Activated CD4-positive, alpha-beta T cell treated with anti-CD3 and anti-CD28 coated beads, Interleukin-2, Interleukin-6, amounts not matched to agents 100 ng/mL and 50 ng/mL, durations not matched to agents 16 hours and 8 hours (primary cell): ENCODE results near the gene CAMTA1.

Experiments
- DNase-seq: peaks from one replicate; pipeline ENCODE4 v3.0.0-alpha.2; 2020

The CAMTA1 gene

DNA sequence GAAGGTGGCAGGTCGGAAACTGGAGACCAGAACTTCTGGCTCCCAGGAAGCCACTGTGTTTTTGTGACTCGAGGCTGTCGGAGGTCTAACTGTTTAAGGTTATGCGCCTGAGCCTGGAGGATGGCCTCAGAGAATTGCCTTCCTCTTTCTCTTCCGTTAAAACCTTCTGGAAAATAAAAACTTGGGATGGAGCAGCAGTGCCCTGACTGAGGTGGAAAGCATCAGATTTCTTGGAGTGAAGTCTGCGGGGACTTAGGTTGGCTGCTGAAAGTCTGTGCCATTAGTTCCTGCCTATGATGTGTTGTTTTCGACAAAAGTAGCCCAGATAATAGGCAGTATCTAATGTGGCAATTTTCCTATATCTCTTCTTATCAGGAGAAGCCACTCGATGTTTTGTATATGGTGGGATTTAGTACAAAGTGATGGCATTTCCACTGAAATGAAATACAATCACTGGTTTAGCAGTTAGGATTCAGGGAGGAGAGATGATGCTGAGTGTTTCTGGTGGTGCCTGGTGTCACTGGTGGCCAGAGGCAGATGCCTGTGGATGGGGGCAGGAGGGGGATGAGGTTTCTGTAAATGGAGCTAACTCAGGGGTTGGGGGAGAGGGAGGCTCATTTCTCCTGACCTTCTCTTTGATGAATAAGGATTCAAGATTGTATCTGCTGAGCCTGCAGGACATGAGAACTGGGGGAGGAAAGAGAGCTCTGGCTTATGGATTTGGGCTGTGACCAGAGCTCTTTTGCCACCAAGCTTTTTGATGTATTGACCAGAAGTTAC lies 150.8 kb downstream of the CAMTA1 start:
- DNase-seq = no peak

DNA sequence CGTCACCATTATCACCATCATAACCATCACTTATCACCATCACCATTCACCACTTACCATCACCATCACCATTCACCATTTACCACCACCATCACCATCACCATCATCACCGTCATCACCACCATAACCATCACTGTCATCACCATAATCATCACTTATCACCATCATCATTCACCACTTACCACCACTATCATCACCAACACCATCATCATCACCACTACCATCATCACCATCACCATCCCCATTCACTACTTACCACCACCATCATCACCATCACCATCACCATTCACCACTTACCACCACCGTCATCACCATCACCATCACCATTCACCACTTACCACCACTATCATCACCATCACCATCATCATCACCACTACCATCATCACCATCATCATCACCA lies 151.8 kb downstream of the CAMTA1 start:
- DNase-seq = no peak

DNA sequence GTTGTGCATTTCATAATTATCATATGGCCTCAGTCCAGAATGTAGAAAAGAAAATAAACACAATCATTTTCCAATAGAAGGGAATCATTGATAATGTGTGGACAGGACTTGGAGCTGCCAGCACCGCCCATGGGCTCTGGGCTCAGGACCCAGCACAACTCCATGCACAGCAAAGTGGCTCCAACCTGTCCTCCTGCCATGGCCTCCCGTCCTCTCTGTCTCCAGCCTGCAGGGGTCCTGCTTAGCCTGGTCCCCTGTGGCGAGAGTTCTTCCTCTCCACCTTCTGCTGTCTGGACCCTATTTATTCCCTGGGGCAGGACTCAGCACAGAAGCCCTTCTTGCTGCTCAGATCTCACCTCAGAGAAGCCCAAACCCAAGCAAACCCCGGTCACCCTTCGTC lies 154.1 kb downstream of the CAMTA1 start:
- no peak for DNase-seq

DNA sequence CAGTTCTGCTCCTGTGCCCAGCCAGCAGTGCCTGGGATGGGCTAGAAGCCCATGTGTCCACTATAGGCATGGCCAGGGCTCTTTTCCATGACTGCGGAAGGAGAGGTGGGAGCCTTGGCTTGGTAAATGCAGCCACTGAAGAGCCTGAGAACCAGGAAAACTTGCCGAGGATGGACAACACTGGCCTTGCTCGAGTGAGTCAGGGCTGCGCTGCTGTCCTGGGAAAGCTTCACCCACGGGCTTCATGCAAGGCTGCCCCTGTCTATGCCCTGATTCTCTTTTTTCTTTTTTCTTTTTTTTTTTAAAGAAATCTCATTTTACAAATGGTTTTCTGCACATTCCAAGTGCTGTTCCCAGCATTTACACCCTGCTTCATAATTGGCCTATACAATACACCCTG lies 156.5 kb downstream of the CAMTA1 start:
- no peak for DNase-seq

DNA sequence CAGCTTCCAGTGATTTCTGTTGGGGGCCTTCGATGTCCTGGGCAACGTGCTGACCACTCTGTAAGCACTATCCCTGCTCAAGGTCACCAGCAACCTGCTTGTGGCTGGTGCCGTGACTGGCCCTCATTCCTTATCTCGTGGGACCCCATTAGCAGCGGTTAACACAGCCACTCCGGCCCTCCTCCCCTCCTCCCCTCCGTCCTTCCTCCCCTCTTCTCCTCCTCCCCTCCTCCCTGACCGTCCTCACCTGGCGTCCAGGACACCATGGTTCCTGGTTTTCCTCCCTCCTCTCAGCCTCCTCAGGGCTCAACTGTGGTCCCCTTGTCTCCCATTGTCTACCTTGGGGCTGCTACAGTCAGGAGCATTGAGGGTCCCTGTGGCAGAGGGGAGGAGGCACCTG lies 157.7 kb downstream of the CAMTA1 start:
- DNase-seq = no peak

DNA sequence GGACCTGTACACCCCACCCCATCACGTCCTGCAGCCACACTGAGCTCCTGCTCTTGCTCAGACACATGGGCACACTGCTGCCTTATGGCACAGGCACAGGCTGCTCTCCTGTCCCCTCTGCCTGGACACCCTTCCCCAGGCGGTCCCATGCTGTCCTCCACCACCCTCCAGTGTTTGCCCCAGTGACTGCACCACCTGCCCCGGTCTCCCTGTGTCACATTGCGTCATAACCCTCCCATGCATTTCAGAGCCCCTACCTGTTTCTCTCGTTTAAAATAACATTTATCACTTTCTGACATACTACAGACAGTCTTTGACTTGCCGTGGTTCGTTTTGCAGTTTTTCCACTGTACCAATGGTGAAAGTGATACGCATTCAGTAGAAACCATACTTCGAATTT lies 159.2 kb downstream of the CAMTA1 start:
- DNase-seq = no peak

DNA sequence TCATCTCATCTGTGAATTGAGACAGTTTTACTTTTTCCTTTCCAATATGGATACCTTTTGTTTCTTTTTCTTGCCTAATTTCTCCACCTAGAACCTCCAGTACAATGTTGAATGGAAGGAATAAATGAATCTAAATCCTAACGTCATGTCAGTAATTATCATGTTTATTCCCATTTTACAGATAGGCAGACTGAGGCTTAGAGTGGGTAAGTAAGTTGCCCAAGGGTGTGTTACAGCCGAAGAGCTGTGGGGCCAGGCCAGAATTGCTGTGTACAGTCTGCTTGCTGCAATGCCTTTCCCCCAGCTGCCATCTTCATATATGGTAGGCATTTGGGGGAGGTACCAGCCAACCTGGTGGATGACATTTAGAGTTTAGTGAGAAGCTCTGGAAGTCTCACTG lies 162.7 kb downstream of the CAMTA1 start:
- DNase-seq = no peak

DNA sequence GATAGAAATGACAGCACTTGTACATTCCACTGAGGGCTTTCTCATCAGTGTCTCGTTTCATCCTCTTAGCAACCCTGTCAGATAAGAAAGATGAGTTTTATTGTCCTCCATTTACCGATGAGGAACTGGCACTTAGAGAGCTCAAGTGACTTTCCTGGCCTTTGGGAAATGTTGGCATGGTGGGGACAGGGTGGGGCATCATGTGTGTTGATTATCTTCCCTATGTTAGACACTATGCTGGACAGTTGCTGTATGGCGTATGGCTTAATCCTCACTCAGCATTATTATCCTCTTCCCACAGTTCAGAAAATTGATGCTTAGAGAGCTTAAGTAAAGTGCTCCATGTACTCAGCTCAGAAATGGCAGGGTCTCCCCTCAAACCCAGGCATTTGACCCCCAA lies 163.2 kb downstream of the CAMTA1 start:
- DNase-seq = no peak

DNA sequence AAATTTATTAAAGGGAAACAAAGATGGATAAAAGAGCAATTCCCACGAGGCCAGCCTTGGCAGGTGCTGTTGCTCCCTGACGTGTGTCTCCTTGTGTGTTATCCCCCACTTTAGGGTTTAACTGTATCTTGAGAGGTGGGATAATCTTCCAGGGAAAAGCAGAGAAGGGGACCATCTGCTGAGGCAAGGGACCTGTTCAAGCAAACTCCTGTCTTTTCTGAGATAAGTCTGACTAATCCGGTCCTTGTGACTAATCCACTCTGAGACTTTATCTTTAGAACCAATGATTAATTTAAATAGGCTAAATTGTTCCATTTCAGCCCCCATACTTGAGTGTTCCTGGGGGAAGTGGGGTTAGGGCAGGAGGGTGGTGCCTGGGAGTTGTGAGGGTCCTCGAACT lies 163.6 kb downstream of the CAMTA1 start:
- no peak for DNase-seq

DNA sequence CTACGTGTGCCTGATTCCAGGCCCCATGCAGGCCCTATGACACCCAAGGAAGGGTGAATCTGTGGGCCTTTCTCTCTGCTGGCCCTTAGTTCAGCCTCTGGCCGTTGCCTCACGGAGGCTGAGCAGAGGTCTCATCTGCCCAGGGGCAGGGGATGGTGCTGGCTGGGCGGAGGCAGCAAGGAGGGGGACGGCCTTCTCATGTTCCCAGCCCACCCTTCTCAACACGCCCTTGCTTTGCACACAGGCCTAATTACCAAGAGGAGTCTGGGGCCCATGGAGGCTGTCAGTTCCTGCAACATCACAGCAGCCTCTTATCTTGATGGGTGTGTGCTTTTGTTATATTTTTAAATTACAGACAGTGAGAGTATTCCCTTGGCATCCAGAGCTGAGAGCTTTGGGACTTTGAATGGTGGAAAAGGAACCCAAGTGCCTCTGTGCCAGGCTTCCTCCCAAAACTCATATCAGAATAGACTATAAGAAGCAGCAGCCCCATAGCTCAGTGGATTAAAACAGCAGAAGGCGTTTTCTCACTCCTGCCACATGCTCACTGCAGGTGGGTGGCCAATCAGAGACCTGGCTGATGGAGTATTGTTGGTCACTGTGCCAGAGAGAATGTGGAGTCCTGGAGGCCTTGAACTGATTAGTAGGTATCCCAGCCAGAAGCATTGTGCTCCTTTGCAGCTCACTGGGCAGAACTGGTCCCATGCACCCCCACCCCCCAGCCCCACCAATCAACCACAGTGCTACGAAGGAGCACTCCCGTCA lies 164.9 kb downstream of the CAMTA1 start:
- DNase-seq = no peak

DNA sequence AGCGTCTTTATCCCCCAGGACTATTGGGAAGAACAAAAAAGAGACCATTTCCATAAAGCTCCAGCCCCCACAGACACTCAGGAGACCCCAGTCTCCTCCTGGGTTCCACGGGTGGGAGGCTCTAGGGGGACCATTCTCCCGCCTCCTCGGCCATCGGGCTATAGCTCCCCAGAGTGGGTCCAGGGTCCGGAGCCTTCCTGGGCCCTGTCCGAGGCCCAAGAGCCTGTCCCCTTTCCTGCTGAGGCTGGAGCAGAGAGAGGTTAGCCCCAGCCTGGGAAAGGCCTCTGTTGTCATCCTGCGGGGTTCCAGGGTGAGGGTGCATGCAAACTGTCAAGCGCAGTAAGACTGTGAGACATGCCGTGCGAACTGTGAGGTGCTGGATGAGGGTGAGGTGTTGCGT lies 166.3 kb downstream of the CAMTA1 start:
- DNase-seq = no peak

DNA sequence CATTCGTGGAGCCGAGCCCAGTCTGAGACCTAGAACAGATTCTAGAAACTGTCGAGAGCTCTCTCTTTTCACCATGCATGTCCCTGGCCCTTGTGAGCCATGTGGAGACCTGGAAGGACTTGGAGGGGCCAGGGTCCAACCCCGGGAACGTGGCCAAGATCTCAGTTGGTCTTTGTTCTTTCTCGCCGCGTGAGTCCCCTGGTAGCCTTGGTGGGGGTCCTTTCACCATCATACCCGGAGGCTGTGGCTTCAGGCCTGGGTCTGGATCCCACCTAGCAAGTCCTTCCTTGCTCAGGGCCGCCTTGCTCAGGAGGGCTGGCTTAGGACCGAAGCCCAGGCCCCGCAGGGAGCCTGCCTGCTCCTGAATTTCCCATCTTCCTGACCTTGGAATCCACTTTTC lies 168.0 kb downstream of the CAMTA1 start:
- no peak for DNase-seq

DNA sequence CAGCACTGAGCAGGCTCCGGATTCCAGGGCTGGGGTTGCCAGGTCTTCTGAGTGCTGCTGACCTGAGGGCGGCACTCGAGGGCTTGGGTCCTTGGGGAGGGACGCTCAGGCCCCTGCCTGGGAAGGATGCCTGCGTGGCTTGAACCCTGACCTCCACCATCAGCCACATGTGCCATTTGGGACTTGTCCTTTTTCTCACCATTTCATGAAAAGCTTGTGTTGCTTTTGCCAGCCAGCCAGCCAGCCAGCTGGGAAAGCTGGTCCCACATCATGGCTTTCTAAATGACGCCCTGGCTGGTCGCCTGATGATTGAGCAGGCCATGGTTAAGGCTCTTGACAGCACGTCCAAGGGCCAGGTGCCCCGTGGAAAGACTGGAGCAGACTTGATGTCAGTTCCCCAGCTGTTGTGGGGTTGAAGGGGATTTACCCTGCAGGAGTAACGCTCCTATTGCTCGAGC lies 168.7 kb downstream of the CAMTA1 start:
- DNase-seq = no peak

DNA sequence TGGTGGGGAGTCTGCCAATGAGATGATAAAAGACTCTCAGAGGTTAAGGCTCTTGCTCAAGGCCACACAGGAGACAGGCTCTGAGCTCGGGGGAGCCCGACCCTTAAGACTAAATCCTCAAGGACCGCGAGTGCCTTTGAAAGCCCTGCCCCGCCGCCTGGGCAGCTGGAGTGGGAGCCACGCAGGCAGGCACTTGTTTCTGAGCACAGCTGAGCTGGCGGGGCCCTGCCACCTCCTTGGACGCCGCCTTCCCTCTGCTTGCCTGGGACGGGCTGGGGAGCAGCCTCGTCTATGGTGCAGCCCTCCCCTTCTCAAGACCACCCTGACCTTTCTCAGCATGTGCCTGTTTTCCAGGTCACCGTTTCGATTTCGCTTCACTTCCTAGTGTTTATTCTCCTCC lies 169.3 kb downstream of the CAMTA1 start:
- DNase-seq = no peak

DNA sequence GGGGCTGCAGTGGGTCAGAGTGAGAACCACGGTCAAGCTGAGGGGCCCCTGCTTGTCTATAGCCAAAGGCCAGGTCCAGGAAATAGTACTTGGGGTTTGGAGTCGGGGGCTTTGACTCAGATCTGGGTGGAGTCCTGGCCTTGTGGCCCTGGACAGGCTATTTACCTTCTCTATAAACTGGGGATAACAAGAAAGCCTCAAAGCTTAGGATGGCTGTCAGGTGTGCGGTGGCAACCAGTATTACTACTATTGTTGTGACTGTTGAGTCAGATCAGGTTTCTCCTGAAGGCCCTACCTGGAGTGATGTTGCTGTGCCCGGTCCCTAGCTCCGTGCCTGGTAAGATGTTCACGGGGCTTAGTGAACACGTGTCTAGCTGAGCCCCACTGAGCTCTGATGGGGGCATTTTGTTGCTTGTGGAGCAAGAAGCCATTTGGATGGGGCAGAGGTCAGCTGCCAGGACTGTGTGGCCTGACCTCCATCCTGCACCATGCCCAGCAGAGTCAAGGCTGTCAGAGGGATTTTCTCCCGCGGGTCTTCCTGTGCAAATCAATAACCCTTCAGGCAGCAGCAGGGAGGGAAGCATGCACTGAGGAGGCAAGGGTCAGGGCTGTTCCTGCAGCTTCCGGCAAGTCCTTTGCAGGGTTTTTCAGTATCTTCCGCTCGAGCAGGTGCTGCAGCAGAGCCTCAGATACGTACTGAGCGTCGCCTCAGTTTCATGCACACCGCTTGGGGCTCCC lies 170.3 kb downstream of the CAMTA1 start:
- no peak for DNase-seq

DNA sequence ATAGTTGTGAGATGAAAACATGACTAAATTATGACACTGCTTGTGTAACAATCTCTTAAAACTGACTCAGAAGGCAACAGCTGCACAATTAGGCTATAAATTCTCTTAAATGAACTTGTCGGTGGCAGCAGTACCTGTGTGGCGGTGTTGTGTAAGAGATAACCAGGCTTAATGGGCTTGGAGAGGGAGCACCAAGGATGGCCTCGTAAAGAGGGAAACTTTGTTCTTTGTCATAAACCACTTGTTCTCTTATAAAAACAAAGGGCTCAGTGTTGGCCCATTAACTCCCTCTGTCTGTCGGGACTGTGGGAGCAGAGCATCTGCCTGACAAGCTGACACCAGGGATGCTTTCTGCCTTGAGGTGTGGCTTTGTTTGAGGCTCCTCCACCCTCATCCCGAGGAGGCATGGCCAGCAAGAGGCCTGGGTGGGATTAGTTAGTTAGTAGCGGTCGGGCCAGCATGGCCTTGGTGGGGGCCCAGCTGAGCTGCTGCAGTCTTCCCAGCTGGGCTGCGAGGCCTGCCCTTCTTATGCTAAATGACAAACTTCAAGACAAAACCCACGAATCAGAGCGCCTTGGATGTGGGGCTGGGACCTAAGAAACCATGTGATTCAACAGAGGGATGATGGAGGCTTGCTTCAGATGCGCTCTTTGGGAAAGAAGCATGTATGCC lies 171.4 kb downstream of the CAMTA1 start:
- no peak for DNase-seq

DNA sequence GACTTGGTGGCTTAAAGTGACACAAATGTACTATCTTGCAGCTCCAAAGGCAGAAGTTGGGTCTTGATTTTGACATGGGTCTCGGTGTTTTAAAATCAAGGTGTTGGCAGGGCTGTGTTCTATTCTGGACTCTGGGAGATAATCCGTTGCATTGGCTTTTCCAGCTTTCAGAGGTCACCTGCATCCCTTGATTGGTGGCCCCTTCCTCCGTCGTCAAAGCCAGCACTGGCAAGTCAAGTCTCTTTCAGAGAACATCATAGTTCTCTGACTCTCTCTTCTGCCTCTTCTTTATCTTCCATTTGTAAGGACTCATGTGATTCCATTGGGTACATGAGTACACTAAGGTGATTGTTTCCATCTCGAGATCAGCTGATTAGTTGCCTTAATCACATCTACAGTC lies 172.1 kb downstream of the CAMTA1 start:
- no peak for DNase-seq

DNA sequence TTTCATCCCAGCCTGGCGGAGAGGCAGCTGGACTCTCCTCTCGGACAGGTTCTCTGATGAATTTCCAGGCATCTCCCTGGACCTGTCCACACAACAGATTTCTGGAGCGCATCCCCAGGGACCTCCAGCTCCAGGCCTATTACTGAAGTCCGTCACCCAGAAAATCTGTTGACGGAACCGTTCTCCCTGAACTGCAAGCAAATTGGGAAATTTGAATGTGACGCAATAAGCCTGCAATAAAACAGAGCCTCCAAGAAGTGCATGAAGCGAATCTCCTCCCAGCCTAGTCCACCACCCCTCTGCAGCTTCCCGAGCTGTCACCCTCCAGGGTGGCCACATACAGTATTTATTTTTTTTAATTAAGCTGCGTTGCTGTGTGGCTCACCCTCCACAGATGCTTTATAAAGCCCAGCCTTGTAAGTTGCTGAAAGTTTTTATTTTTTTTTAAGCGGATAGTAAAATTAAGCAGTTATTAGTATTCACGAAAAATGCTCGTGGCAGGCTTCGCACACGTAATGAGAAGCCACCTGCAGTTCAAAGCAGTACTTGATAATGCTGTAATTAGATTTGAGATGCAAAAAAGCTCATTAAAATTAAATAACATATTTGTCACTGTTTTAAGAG lies 173.3 kb downstream of the CAMTA1 start:
- no peak for DNase-seq

DNA sequence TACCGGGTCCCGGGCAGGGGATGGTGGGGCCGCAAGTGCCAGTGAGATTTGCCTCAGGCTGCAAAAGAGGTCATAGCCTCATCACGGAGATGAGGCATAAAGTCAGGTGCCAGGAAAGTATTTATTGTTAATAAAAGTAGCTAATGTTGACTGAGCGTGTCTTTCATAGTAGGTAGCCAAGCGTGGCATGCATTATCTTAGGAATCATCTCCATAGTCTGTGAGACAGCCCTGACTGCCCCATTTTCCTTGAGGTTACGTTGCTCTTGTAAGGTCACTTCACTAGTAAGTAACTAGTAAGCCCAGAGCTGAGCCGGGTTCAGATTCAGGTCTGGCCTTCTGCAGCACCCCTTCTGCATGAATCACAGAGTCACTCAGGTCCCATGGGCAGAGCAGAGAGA lies 174.2 kb downstream of the CAMTA1 start:
- no peak for DNase-seq

DNA sequence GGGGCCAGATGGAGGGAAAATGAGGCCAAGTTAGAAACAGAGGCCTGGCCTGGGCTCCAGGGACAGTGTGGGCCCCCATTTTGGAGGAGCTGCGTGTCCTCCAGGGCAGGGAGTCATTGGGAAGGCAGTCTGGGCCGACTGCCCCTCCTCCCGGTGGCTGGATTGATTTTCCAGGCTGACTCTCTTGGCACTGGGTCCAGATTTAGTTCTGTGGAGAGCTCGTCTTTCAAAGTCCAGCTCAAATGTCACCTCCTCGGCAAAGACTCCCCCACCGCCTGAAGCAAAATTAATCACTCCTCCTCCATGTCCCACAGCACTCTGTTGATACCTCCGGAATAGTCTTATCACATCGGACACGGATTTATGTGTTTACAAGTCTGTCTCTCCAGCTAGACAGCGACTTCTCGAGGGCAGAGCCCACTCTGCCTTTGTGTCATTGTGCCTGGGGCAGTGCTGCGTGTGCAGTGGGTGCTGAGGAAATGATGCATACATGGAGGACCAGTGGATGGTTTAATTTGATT lies 175.1 kb downstream of the CAMTA1 start:
- no peak for DNase-seq

DNA sequence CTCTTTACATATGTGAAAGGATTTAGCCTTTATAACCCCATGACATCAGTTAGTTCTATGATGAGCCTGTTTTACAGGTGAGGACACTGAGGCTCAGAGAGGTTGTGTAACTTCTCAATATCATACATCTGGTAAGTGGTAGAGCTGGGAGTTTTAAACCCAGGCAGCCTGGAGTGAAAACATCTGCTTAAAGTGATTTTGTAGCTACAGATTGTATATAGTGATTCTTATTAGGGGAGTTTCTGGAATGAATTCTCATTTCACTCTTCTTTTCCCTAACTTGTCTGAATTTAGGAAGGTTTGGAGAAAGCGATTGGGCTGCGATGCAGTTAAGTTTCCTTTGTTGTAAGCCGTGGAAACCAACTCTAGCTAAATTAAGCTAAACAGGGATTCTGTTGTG lies 175.6 kb downstream of the CAMTA1 start:
- no peak for DNase-seq

DNA sequence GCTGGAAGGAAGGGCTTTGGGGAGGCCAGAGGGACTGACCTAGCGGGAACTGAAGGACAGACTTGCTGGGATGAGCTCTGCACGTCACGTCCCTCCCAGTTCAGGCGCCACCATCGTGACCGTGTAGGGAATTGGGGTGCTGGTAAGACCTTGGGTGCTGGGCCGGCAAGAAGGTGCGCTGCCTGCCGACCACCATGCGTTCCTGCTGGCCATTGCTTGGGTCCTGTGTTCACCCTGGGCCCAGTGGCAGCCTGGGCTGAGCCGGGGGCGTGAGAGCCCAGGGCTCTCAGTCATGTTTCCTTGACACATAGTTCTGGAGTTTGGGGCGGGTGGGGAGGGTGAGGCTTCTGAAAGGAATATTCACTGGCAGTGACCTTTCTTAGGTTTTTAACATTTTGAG lies 176.0 kb downstream of the CAMTA1 start:
- no peak for DNase-seq
